Trophoblast cell (in vitro differentiated cells and primary cell): Measurements from ENCODE around the gene ELAVL1.

Source experiments
- DNase-seq, 2 donors: peaks; one replicate each; pipeline ENCODE4 v3.0.0-alpha.2; 2016
- H2AFZ ChIP-seq: 2 replicates; pipeline ENCODE4 v1.6.1; 2013; ENCODE audit warnings: low read length, moderate library complexity, mild to moderate bottlenecking; ENCODE audit not compliant: insufficient read depth, poor library complexity
- H2AK5ac ChIP-seq: 2 replicates; pipeline ENCODE4 v1.6.1; 2013; ENCODE audit warnings: mild to moderate bottlenecking, low read length
- H2BK120ac ChIP-seq: 2 replicates; pipeline ENCODE4 v1.6.1; 2013; ENCODE audit warnings: low read length, mild to moderate bottlenecking, moderate library complexity; ENCODE audit not compliant: insufficient read depth, poor library complexity
- H2BK12ac ChIP-seq: 2 replicates; pipeline ENCODE4 v1.6.1; 2013; ENCODE audit warnings: mild to moderate bottlenecking, low read length, moderate library complexity
- H2BK5ac ChIP-seq: 2 replicates; pipeline ENCODE4 v1.6.1; 2013; ENCODE audit warnings: low read length, low read depth, moderate library complexity, mild to moderate bottlenecking; ENCODE audit not compliant: poor library complexity
- H3K14ac ChIP-seq: 2 replicates; pipeline ENCODE4 v1.6.1; 2013; ENCODE audit warnings: mild to moderate bottlenecking, low read length
- H3K18ac ChIP-seq: 2 replicates; pipeline ENCODE4 v1.6.1; 2013; ENCODE audit warnings: mild to moderate bottlenecking, low read length
- H3K23ac ChIP-seq: 2 replicates; pipeline ENCODE4 v1.6.1; 2013; ENCODE audit warnings: low read length
- H3K27ac ChIP-seq: 2 replicates; pipeline ENCODE4 v1.5.1; 2013; ENCODE audit warnings: low read depth, mild to moderate bottlenecking, inconsistent platforms, low read length, moderate library complexity
- H3K27me3 ChIP-seq: 2 replicates; pipeline ENCODE4 v1.6.1; 2013; ENCODE audit warnings: inconsistent platforms, mild to moderate bottlenecking, low read length, moderate library complexity; ENCODE audit not compliant: insufficient read depth
- H3K36me3 ChIP-seq, 2 experiments: 1 replicate in 1 of 2; 2 replicates in 1 of 2; pipeline ENCODE4 v1.6.1; 2013; ENCODE audit warnings: low read length in 2 of 2, mild to moderate bottlenecking in 2 of 2, moderate library complexity in 1 of 2; ENCODE audit not compliant: insufficient read depth in 2 of 2, control insufficient read depth in 1 of 2
- H3K4ac ChIP-seq: 2 replicates; pipeline ENCODE4 v1.6.1; 2013; ENCODE audit warnings: low read depth, mild to moderate bottlenecking, low read length, moderate library complexity
- H3K4me1 ChIP-seq, 2 experiments: 1 replicate in 1 of 2; 2 replicates in 1 of 2; pipeline ENCODE4 v1.6.1; 2013; ENCODE audit warnings: low read length in 2 of 2, mild to moderate bottlenecking in 2 of 2, moderate library complexity in 1 of 2; ENCODE audit not compliant: insufficient read depth in 2 of 2, control insufficient read depth in 1 of 2
- H3K4me2 ChIP-seq: 2 replicates; pipeline ENCODE4 v1.6.1; 2013; ENCODE audit warnings: inconsistent platforms, mild to moderate bottlenecking, low read length, moderate library complexity
- H3K4me3 ChIP-seq: 2 replicates; pipeline ENCODE4 v1.5.1; 2013; ENCODE audit warnings: mild to moderate bottlenecking, low read depth, low read length, inconsistent platforms
- H3K79me1 ChIP-seq: one replicate; pipeline ENCODE4 v1.6.1; 2013; ENCODE audit warnings: low read length
- H3K79me2 ChIP-seq: 2 replicates; pipeline ENCODE4 v1.6.1; 2013; ENCODE audit warnings: low read length, mild to moderate bottlenecking; ENCODE audit not compliant: control insufficient read depth, insufficient read depth, poor library complexity
- H3K9ac ChIP-seq: 2 replicates; pipeline ENCODE4 v1.6.1; 2013; ENCODE audit warnings: mild to moderate bottlenecking, low read length
- H3K9me3 ChIP-seq: 2 replicates; pipeline ENCODE4 v1.6.1; 2013; ENCODE audit warnings: low read depth, mild to moderate bottlenecking, control low read depth, inconsistent platforms, low read length; ENCODE audit not compliant: insufficient read depth
- H4K12ac ChIP-seq: 2 replicates; pipeline ENCODE4 v1.6.1; 2013; ENCODE audit warnings: low read depth, mild to moderate bottlenecking, low read length, moderate library complexity
- H4K8ac ChIP-seq: 2 replicates; pipeline ENCODE4 v1.6.1; 2013; ENCODE audit warnings: low read depth, mild to moderate bottlenecking, low read length, moderate library complexity
- H4K91ac ChIP-seq: one replicate; pipeline ENCODE4 v1.6.1; 2013; ENCODE audit warnings: low read depth, mild to moderate bottlenecking, low read length, moderate library complexity
- WGBS: extraction: QIAGEN DNeasy Blood & Tissue Kit; methylation state at CpG from one replicate; pipeline ENCODE4 v1.1.7; 2013; ENCODE audit warnings: missing lambda C conversion rate; ENCODE audit not compliant: insufficient read length, insufficient coverage; ENCODE audit errors: extremely low coverage; 5-methylcytosine and 5-hydroxymethylcytosine counted together

ELAVL1 gene

DNA sequence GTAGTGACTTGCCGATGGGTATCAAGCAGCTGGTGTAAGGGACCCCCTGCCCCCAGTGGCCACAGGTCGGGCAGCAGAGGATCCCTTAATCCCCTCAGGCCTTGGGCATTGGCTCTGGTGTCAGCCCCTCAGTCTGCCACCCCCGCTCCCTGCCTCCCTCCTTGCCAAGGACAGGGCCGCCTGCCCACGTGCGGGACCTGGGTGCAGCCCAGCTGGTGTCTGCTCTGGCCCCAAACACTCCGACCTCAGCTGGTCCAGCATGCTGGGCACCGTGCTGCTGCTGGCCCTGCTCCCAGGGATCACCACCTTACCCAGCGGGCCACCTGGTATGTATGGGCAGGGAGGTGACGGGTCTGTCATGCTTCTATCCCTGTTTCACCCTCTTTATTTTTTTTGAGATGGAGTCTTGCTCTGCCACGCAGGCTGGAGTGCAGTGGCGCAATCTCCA, 90.8 kb downstream of the ELAVL1 start, which contains the start of gene TGFBR3L:
Gene TGFBR3L (plus strand): TSS at position 233 of the 448 bp plus-strand sequence.
- H3K9me3 ChIP-seq, result peaks cover 7% of the 10 kb centered on the region
- peaks cover 30 to 35% of the 10 kb centered on the region in 2 experiments for H3K36me3 ChIP-seq
- peaks cover 13 to 16% of the 10 kb centered on the region in 2 experiments for H3K4me1 ChIP-seq
- no peak within 1 kb of the TSS for H3K4ac ChIP-seq
- H4K8ac ChIP-seq, result no peak within 1 kb of the TSS
- no CpG with 5 or more reads among the region's 12 CpGs for WGBS
- no peak within 1 kb of the TSS for H3K4me2 ChIP-seq
- no peak within 1 kb of the TSS for H2BK5ac ChIP-seq
- H4K91ac ChIP-seq, result no peak within 1 kb of the TSS
- DNase-seq, result no peak
- H3K4me3 ChIP-seq, result peak within 1 kb of the TSS; percentile 31
- H3K79me1 ChIP-seq, result no peaks in the 10 kb centered on the region
- no peak within 1 kb of the TSS for H2AK5ac ChIP-seq
- no peak within 1 kb of the TSS for H2AFZ ChIP-seq
- H3K9ac ChIP-seq, result no peak within 1 kb of the TSS
- no peak within 1 kb of the TSS for H2BK12ac ChIP-seq
- H4K12ac ChIP-seq, result no peak within 1 kb of the TSS
- no peak within 1 kb of the TSS for H3K27ac ChIP-seq
- H3K27me3 ChIP-seq, result peaks cover 31% of the 10 kb centered on the region
- no peak within 1 kb of the TSS for H3K23ac ChIP-seq
- no peak within 1 kb of the TSS for H3K14ac ChIP-seq
- no peak within 1 kb of the TSS for H3K18ac ChIP-seq
- no peak within 1 kb of the TSS for H2BK120ac ChIP-seq
- no peaks in the 10 kb centered on the region for H3K79me2 ChIP-seq

DNA sequence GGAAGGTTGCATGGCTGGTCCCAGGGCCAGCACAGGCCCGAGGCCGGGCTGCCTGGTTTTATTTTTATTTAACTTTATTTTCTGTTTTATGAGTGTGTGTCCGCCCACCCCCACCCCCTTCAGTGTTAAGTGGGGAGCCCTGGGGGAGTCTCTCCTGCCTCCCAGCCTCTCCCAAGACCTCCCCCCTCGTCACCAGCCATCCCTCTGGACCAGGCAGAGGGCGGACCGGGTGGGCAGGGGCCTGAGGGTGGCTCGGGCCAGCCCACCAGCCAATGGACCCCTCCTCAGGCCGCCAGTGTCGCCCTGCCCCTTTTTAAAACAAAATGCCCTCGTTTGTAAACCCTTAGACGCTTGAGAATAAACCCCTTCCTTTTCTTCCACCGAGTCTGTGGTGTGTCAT, 91.3 kb downstream of the ELAVL1 start:
- whole genome bisulfite sequencing, result no CpG with 5 or more reads among the region's 12 CpGs
- no peak overlapping the region for H3K4me2 ChIP-seq
- H3K79me1 ChIP-seq, result no peaks in the 10 kb centered on the region
- H2BK120ac ChIP-seq, result no peak overlapping the region
- peaks cover 31% of the 10 kb centered on the region for H3K27me3 ChIP-seq
- H3K23ac ChIP-seq, result no peak overlapping the region
- peaks cover 7% of the 10 kb centered on the region for H3K9me3 ChIP-seq
- peaks cover 11 to 14% of the 10 kb centered on the region in 2 experiments for H3K4me1 ChIP-seq
- no peak for DNase-seq
- H3K9ac ChIP-seq, result no peak overlapping the region
- no peak overlapping the region for H3K27ac ChIP-seq
- no peak overlapping the region for H3K4me3 ChIP-seq
- no peak overlapping the region for H2AK5ac ChIP-seq
- no peak overlapping the region for H2BK5ac ChIP-seq
- no peaks in the 10 kb centered on the region for H3K79me2 ChIP-seq
- H3K36me3 ChIP-seq, result peaks cover 35 to 39% of the 10 kb centered on the region in 2 experiments
- H4K12ac ChIP-seq, result no peak overlapping the region
- H3K14ac ChIP-seq, result no peak overlapping the region
- no peak overlapping the region for H3K18ac ChIP-seq
- no peak overlapping the region for H4K8ac ChIP-seq
- no peak overlapping the region for H2BK12ac ChIP-seq
- H2AFZ ChIP-seq, result no peak overlapping the region
- H4K91ac ChIP-seq, result no peak overlapping the region
- no peak overlapping the region for H3K4ac ChIP-seq

DNA sequence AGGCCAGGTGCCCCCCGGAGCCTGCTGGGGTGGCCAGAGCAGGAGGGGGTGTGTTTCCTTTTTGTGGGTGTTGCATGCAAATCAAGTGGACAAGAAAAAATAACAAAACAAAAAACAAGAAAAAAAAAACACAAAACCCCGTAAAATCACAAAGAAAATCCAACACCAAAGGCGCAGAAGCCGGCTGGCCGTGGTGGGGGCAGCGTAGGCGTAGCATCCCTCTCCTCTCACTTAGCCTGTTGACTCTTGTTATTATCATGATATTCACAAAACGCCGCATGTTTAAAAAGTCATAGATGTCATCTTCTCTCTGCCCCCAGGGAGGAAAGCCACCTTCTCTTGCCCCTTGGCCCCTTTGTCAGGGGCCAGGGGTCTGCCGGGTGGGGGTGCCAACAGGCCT, 91.8 kb downstream of the ELAVL1 start:
- no peak overlapping the region for H2BK12ac ChIP-seq
- H2AFZ ChIP-seq, result no peak overlapping the region
- H4K12ac ChIP-seq, result no peak overlapping the region
- H2BK5ac ChIP-seq, result no peak overlapping the region
- DNase-seq, result no peak
- no peak overlapping the region for H3K27ac ChIP-seq
- no peaks in the 10 kb centered on the region for H3K79me2 ChIP-seq
- no peak overlapping the region for H3K9ac ChIP-seq
- H3K9me3 ChIP-seq, result peaks cover 6% of the 10 kb centered on the region
- no peak overlapping the region for H2BK120ac ChIP-seq
- no peak overlapping the region for H3K23ac ChIP-seq
- H3K27me3 ChIP-seq, result peaks cover 31% of the 10 kb centered on the region
- no peak overlapping the region for H4K8ac ChIP-seq
- no peak overlapping the region for H3K4me2 ChIP-seq
- H3K4me3 ChIP-seq, result no peak overlapping the region
- peaks cover 11 to 14% of the 10 kb centered on the region in 2 experiments for H3K4me1 ChIP-seq
- no CpG with 5 or more reads among the region's 10 CpGs for WGBS
- H3K14ac ChIP-seq, result no peak overlapping the region
- H2AK5ac ChIP-seq, result no peak overlapping the region
- no peak overlapping the region for H4K91ac ChIP-seq
- no peaks in the 10 kb centered on the region for H3K79me1 ChIP-seq
- peaks cover 36 to 41% of the 10 kb centered on the region in 2 experiments for H3K36me3 ChIP-seq
- H3K4ac ChIP-seq, result no peak overlapping the region
- H3K18ac ChIP-seq, result no peak overlapping the region

DNA sequence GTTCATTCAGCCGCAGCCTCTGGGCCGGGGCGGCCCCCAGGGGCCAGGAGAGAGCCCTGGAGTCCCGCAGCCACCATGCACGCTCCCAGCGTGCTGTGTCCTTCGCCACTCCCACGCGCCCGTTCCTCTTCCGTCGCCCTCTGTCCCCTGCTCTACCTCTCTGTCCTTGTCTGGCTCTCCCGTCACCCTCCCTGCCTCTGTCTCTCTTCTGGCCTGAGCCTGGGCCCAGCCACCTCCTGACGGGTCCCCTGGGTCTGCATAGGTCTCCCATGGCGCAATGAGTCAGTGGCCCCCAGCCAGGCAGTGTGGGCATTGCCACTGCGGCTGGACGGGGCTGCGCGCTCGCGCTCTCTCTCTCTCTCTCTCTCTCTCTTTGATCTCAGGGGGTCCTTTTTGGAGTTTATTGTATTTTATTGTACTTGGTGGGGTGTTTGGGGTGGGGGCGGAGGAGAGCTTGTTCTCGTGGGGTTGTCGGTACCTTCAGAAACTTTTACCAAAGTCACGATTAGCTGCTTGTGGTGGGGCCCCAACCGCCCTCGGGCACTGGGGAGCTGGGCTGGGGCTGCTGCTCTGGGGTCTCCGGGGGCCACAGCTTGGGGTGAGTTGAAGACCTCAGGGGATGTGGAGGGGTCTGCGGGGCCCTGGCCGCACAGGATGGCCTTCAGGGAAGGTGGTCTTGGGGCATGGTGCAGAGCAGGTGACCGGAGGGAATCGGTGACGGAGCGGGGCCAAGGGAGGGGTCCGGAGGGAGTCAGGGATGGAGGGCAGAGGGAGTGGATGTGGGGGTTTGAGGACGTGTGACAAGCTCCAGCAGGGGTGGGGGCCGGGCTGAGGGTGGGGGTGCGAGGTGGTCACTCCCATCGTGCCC, 92.5 kb downstream of the ELAVL1 start:
- Histone ChIP-seq H3K4me3 (no peak overlapping the region), H2BK120ac (no peak overlapping the region), H2AFZ (no peak overlapping the region), H3K4me2 (no peak overlapping the region), H3K18ac (no peak overlapping the region), H3K4ac (no peak overlapping the region), H3K79me1 (no peaks in the 10 kb centered on the region), H3K4me1 (peaks cover 11 to 14% of the 10 kb centered on the region in 2 experiments), H4K91ac (no peak overlapping the region), H3K9me3 (peaks cover 4% of the 10 kb centered on the region), H4K12ac (no peak overlapping the region), H4K8ac (no peak overlapping the region), H3K36me3 (peaks cover 36 to 41% of the 10 kb centered on the region in 2 experiments), H3K27me3 (peaks cover 26% of the 10 kb centered on the region), H2BK12ac (no peak overlapping the region), H3K14ac (no peak overlapping the region), H3K9ac (no peak overlapping the region), H2AK5ac (no peak overlapping the region), H3K27ac (no peak overlapping the region), H3K79me2 (no peaks in the 10 kb centered on the region), H2BK5ac (no peak overlapping the region), H3K23ac (no peak overlapping the region)
- no CpG with 5 or more reads among the region's 39 CpGs for WGBS
- no peak for DNase-seq
